AG04450 (cell line): ENCODE data around the gene P4HA2. TPM values are rescaled to one million over a fixed set of nuclear protein-coding genes. Genes with fewer than 3 reads are reported as not detected.

Source experiments
- CTCF ChIA-PET: fragments of 300-600, 350-600 bp; formaldehyde crosslinking; extraction: SDS; loops from one replicate; lab custom pipeline; 2022; ENCODE audit warnings: antibody characterized with exemption, inconsistent platforms; lab: Charles Lee
- POLR2A ChIA-PET: fragments of 350-600 bp; formaldehyde crosslinking; extraction: SDS; loops from one replicate; lab custom pipeline; 2021; ENCODE audit warnings: antibody characterized with exemption, inconsistent platforms; lab: Yijun Ruan, JAX
- DNase-seq: peaks from one replicate; pipeline ENCODE4 v3.0.0-alpha.2; 2011; ENCODE audit warnings: low read depth, low spot score
- H3K27ac ChIP-seq: one replicate; pipeline ENCODE4 v1.5.1; 2012; ENCODE audit warnings: low read depth, low read length, control low read depth
- H3K27me3 ChIP-seq: one replicate; pipeline ENCODE4 v1.6.0; 2012; ENCODE audit warnings: low read length; ENCODE audit not compliant: control insufficient read depth, insufficient read depth
- H3K4me3 ChIP-seq: 2 replicates; pipeline ENCODE4 v1.5.1; 2011; ENCODE audit warnings: mild to moderate bottlenecking, low read depth, low read length, control low read depth
- H3K9me3 ChIP-seq: 2 replicates; pipeline ENCODE4 v1.5.1; 2012; ENCODE audit warnings: low read length; ENCODE audit not compliant: control insufficient read depth, insufficient read depth
- CTCF ChIP-seq: IDR thresholded peaks from 2 replicates; pipeline ENCODE4 v1.5.1; 2011; ENCODE audit warnings: low read depth, low read length, control low read depth, inconsistent platforms
- polyA plus RNA-seq: library from polyadenylated mRNA; depleted of rRNA; stranded (reverse); fragments of >200 nt; gene quantifications from 2 replicates; pipeline ENCODE4 v1.2.3, GENCODE V29; 2011

Gene P4HA2
- polyA plus RNA-seq, 1 experiment = 178 TPM

DNA sequence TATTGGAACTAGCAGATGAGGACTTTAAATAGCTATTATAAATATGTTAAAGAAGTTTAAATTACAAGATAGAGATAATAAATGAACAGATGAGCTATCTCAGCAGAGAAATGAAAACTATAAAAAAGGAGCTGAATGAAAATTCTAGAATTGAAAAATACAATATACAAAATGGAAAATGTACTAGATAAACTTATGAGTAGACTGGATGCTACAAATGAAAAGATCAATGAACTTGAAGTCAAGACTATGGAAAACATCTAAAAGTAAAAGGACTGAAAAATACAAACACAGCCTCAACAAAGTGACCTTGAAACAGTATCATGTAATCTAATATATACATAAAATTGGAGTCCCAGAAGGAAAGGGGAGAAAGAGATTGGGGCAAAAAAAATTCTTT, 19.2 kb upstream of the P4HA2 start:
- Histone ChIP-seq H3K27ac (no peak overlapping the region), H3K4me3 (no peak overlapping the region), H3K9me3 (peaks cover 9% of the 10 kb centered on the region), H3K27me3 (no peaks in the 10 kb centered on the region)
- POLR2A ChIA-PET = no interaction called here
- no peak for TF ChIP-seq CTCF
- no peak for DNase-seq
- CTCF ChIA-PET = interaction anchor here (7.6 kb wide), 1 partner anchor 8 kb away, joined by 112 read pairs; no protein-coding TSS in a partner anchor

DNA sequence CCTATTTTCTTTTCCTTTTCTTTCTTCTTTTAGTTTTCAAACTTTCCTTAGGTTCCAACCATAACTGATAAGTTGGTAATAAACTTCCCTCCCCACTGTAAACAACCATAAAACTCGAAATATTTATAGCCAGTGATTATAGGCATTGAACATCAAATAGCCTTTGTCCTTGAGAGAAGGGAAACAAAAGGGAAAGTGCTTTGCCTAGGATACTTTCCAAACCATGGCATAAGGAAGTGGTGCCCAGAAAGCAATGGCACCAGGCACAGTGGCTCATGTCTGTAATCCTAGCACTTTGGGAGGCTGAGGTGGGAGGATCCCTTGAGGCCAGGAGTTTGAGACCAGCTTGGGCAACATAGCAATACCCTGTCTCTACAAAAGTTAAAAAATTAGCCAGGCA, 17.9 kb upstream of the P4HA2 start:
- TF ChIP-seq CTCF = no peak
- H3K9me3 ChIP-seq = peaks cover 6% of the 10 kb centered on the region; the same call in 1 of the 2 replicates
- no peak overlapping the region for H3K27ac ChIP-seq
- H3K27me3 ChIP-seq = no peaks in the 10 kb centered on the region
- DNase-seq = no peak
- no peak overlapping the region for H3K4me3 ChIP-seq
- ChIA-PET POLR2A (interaction anchor here (0.6 kb wide), 2 partner anchors 20 to 49 kb away, joined by 3 read pairs; partner anchors contain the start of gene SLC22A4), CTCF (no interaction called here)

- no peak for TF ChIP-seq CTCF
- ChIA-PET POLR2A (no interaction called here), CTCF (no interaction called here)
- Histone ChIP-seq H3K27ac (no peak overlapping the region), H3K9me3 (peaks cover 6% of the 10 kb centered on the region; the same call in 1 of the 2 replicates), H3K4me3 (no peak overlapping the region), H3K27me3 (no peaks in the 10 kb centered on the region)
- DNase-seq = no peak
Measured at GRCh38 chr5:132243366-132243977, 15.8 kb upstream of the P4HA2 start.

- ChIA-PET POLR2A (no interaction called here), CTCF (interaction anchor here (0.6 to 5.4 kb wide), 9 partner anchors 10 to 175 kb away, joined by 3 to 112 read pairs (median 21); partner anchors contain the start of genes P4HA2 and PDLIM4)
- peaks cover 6% of the 10 kb centered on the region; the same call in 1 of the 2 replicates for H3K9me3 ChIP-seq
- H3K4me3 ChIP-seq = no peak overlapping the region
- DNase-seq = no peak
- H3K27ac ChIP-seq = no peak overlapping the region
- no peaks in the 10 kb centered on the region for H3K27me3 ChIP-seq
- TF ChIP-seq CTCF = no peak
Measured at GRCh38 chr5:132239776-132240175, 12.1 kb upstream of the P4HA2 start.

DNA sequence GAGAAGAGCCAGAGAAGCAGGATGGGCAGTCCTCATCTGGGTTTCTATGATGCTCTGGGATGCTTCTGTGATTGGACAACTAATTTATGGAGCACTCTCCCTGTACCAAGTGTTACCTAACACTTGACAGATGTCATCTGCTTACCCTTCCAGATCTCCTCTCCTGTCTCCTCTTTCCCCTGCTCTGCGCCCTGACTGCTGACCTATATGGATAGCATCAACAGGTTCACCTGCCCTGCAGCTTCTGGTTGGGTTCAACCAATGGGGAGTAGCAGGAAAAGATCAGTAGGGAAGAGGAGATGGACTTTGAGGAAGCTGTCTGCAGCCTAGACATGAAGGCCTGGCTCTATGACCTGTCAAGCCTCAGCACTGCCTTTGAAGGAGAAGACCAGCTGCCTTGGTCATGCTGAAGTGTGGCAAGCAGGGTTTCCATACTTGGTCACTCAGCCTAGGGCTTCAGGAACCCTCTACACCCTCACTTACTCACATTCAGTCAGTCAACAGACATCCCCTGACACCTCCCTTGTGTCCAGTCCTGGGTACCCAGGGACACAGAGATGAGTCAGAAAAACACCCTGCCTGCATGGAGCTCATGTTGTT, 11.3 kb upstream of the P4HA2 start:
- CTCF ChIA-PET = interaction anchor here (0.6 to 5.4 kb wide), 31 partner anchors 11 to 174 kb away, joined by 3 to 112 read pairs (median 7); partner anchors contain the start of genes P4HA2, PDLIM4, SLC22A4 and SLC22A5
- Histone ChIP-seq H3K27ac (no peak overlapping the region), H3K4me3 (no peak overlapping the region), H3K9me3 (peaks cover 6% of the 10 kb centered on the region; the same call in 1 of the 2 replicates), H3K27me3 (no peaks in the 10 kb centered on the region)
- POLR2A ChIA-PET = no interaction called here
- TF ChIP-seq CTCF = no peak
- DNase-seq = no peak
